DND-41 (cell line): ENCODE data around the gene PLCD3.

ENCODE experiments used
- CTCF ChIP-seq: IDR thresholded peaks from 2 replicates; pipeline ENCODE4 v1.5.1; 2012; ENCODE audit warnings: borderline replicate concordance, low read length, moderate library complexity, mild to moderate bottlenecking; ENCODE audit not compliant: poor library complexity, severe bottlenecking; ENCODE audit errors: extremely low read depth
- EZH2 ChIP-seq: IDR thresholded peaks from 3 replicates; pipeline ENCODE4 v1.6.1; 2012; ENCODE audit warnings: borderline replicate concordance, low read depth, mild to moderate bottlenecking, moderate library complexity, low read length, inconsistent platforms; ENCODE audit not compliant: severe bottlenecking

GRCh38 chr17:45146592-45146889, 14.2 kb upstream of the PLCD3 start:
- TF ChIP-seq CTCF (no peak), EZH2 (no peak)
